Stimulated activated CD4-positive, alpha-beta T cell treated with anti-CD3 and anti-CD28 coated beads, Interleukin-15, amount 100 ng/mL, for 48 hours (primary cell): ENCODE results near the gene RESP18.
A peak's percentile ranks its signal among the peaks of the same experiment; 100 is the strongest.

ENCODE experiments used
- DNase-seq, 2 donors: peaks; one replicate each; pipeline ENCODE4 v3.0.0-alpha.2; 2020; ENCODE audit warnings: low read depth in 2 of 2

RESP18 gene

GRCh38 chr2:219277703-219278654, 54.6 kb downstream of the RESP18 start:
- peak; percentile 49 to 65 for DNase-seq
